Measurements from ENCODE around the gene SARNP. TPM values are rescaled to one million over a fixed set of nuclear protein-coding genes. Genes with fewer than 3 reads are reported as not detected.

The SARNP gene
- total and polyA plus RNA-seq, 9 of the 15 experiments (the other 6 are each of a cell fraction or from before 2014, with no cell fraction given): 70.1 to 400 (median 198) TPM

DNA sequence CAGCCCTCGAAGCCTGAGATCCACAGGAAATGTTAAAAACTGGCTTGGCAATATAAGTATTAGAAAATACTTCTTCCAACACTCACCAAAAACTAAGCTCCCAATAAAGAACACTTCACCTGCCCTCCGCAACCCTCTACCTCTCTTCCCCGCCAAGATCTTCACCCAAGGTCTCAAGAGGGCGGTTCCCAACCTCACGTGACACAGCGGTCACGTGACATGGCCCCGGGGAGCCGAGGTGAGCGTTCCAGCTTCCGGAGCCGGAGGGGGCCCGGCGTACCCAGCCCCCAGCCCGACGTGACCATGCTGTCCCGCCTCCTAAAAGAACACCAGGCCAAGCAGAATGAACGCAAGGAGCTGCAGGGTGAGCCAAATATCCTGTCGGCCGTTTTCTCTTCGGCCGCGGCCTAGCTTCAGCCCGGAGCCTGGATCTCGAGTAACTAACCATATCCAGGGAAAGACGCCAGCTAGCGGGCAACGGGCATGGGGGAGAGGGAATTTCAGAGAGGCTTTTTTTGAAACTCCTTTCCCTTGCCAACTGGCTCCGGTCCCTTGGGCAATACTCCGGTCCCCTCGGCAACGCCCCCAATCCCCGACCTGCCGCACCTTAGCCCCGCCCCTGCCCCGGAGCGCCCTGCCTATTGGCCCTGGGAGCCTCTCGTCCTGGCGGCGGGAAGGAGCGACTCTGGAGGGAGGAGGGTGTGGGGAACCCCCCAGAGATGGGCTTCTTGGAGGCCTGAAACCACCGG, 101.5 kb downstream of the SARNP start, which contains the start of gene BLOC1S1 (continued):
- TF ChIP-seq, protein P1, sequence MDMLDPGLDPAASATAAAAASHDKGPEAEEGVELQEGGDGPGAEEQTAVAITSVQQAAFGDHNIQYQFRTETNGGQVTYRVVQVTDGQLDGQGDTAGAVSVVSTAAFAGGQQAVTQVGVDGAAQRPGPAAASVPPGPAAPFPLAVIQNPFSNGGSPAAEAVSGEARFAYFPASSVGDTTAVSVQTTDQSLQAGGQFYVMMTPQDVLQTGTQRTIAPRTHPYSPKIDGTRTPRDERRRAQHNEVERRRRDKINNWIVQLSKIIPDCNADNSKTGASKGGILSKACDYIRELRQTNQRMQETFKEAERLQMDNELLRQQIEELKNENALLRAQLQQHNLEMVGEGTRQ (CRISPR knock-in tag; IDR thresholded peaks at IDR 0.05): peak; percentile 100
- TF ChIP-seq POLR2G (IDR thresholded peaks at IDR 0.05; ENCODE audit: low read depth, low read length) (peak; percentile 77), BCOR (IDR thresholded peaks at IDR 0.05) (0 out of 2 replicates have a peak, but pooled peaks have one; percentile 21), TAF15 (IDR thresholded peaks at IDR 0.05; ENCODE audit: low read depth, low read length) (no peak), SMARCA5 (IDR thresholded peaks at IDR 0.05) (no peak), GATA2 (CRISPR knock-in tag; IDR thresholded peaks at IDR 0.05) (no peak), OTX1 (CRISPR knock-in tag; IDR thresholded peaks at IDR 0.05) (no peak), SMAD1 (IDR thresholded peaks at IDR 0.05; ENCODE audit: low read depth, low read length, partially characterized antibody) (peak; percentile 16), SOX6 (IDR thresholded peaks at IDR 0.05) (peak; percentile 35; the same call in 1 of the 2 replicates), POLR2AphosphoS2 (IDR thresholded peaks at IDR 0.05; ENCODE audit: low read length) (no peak), SIRT6 (IDR thresholded peaks at IDR 0.05; ENCODE audit: low read depth, low read length) (no peak), HDAC2 (IDR thresholded peaks at IDR 0.05) (peak; percentile 93), TCFL5 (CRISPR knock-in tag; conservative IDR thresholded peaks at IDR 0.05) (no peak)
- TF ChIP-seq, protein P2, sequence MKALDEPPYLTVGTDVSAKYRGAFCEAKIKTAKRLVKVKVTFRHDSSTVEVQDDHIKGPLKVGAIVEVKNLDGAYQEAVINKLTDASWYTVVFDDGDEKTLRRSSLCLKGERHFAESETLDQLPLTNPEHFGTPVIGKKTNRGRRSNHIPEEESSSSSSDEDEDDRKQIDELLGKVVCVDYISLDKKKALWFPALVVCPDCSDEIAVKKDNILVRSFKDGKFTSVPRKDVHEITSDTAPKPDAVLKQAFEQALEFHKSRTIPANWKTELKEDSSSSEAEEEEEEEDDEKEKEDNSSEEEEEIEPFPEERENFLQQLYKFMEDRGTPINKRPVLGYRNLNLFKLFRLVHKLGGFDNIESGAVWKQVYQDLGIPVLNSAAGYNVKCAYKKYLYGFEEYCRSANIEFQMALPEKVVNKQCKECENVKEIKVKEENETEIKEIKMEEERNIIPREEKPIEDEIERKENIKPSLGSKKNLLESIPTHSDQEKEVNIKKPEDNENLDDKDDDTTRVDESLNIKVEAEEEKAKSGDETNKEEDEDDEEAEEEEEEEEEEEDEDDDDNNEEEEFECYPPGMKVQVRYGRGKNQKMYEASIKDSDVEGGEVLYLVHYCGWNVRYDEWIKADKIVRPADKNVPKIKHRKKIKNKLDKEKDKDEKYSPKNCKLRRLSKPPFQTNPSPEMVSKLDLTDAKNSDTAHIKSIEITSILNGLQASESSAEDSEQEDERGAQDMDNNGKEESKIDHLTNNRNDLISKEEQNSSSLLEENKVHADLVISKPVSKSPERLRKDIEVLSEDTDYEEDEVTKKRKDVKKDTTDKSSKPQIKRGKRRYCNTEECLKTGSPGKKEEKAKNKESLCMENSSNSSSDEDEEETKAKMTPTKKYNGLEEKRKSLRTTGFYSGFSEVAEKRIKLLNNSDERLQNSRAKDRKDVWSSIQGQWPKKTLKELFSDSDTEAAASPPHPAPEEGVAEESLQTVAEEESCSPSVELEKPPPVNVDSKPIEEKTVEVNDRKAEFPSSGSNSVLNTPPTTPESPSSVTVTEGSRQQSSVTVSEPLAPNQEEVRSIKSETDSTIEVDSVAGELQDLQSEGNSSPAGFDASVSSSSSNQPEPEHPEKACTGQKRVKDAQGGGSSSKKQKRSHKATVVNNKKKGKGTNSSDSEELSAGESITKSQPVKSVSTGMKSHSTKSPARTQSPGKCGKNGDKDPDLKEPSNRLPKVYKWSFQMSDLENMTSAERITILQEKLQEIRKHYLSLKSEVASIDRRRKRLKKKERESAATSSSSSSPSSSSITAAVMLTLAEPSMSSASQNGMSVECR (CRISPR knock-in tag; IDR thresholded peaks at IDR 0.05): peak; percentile 99
- TF ChIP-seq, protein P3, sequence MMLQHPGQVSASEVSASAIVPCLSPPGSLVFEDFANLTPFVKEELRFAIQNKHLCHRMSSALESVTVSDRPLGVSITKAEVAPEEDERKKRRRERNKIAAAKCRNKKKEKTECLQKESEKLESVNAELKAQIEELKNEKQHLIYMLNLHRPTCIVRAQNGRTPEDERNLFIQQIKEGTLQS (IDR thresholded peaks at IDR 0.05): peak; percentile 49; the same call in 1 of the 2 replicates
- TF ChIP-seq, protein P3 (CRISPR knock-in tag; conservative IDR thresholded peaks at IDR 0.05): no peak
- TF ChIP-seq, protein P4, sequence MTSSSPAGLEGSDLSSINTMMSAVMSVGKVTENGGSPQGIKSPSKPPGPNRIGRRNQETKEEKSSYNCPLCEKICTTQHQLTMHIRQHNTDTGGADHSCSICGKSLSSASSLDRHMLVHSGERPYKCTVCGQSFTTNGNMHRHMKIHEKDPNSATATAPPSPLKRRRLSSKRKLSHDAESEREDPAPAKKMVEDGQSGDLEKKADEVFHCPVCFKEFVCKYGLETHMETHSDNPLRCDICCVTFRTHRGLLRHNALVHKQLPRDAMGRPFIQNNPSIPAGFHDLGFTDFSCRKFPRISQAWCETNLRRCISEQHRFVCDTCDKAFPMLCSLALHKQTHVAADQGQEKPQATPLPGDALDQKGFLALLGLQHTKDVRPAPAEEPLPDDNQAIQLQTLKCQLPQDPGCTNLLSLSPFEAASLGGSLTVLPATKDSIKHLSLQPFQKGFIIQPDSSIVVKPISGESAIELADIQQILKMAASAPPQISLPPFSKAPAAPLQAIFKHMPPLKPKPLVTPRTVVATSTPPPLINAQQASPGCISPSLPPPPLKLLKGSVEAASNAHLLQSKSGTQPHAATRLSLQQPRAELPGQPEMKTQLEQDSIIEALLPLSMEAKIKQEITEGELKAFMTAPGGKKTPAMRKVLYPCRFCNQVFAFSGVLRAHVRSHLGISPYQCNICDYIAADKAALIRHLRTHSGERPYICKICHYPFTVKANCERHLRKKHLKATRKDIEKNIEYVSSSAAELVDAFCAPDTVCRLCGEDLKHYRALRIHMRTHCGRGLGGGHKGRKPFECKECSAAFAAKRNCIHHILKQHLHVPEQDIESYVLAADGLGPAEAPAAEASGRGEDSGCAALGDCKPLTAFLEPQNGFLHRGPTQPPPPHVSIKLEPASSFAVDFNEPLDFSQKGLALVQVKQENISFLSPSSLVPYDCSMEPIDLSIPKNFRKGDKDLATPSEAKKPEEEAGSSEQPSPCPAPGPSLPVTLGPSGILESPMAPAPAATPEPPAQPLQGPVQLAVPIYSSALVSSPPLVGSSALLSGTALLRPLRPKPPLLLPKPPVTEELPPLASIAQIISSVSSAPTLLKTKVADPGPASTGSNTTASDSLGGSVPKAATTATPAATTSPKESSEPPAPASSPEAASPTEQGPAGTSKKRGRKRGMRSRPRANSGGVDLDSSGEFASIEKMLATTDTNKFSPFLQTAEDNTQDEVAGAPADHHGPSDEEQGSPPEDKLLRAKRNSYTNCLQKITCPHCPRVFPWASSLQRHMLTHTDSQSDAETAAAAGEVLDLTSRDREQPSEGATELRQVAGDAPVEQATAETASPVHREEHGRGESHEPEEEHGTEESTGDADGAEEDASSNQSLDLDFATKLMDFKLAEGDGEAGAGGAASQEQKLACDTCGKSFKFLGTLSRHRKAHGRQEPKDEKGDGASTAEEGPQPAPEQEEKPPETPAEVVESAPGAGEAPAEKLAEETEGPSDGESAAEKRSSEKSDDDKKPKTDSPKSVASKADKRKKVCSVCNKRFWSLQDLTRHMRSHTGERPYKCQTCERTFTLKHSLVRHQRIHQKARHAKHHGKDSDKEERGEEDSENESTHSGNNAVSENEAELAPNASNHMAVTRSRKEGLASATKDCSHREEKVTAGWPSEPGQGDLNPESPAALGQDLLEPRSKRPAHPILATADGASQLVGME (CRISPR knock-in tag; IDR thresholded peaks at IDR 0.05): no peak

Measured in K562 (cell line).